ENCODE data around the gene LIX1.
"Not testable (repeated sequence)": the region's sequence is repeated elsewhere in the genome, so short reads cannot be mapped to it uniquely, and the experiment has no call there.

LIX1 gene

DNA sequence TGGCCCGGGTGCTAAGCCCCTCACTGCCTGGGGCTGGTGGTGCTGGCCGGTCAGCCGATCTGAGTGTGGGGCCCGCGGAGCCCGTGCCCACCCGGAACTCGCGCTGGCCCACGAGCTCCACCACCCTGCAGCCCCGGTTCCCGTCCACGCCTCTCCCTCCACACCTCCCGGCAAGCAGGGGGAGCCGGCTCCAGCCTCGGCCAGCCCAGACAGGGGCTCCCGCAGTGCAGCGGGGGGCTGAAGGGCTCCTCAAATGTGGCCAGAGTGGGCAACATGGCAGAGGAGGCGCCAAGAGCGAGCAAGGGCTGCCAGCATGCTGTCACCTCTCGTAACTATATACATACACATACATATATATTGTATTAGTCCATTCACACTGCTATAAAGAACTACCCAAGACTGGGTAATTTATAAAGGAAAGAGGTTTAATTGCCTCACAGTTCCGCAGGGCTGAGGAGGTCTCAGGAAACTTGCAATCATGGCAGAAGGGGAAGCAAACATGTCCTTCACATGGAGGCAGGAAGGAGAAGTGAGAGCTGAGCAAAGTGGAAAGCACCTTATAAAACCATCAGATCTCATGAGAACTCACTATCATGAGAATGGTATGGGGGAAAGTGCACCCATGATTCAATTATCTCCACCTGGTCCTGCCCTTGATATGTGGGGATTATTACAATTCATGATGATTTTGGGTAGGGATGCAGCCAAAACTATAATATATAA is 56.8 kb downstream of the LIX1 start:
- no peak overlapping the region for H3K27ac ChIP-seq

DNA sequence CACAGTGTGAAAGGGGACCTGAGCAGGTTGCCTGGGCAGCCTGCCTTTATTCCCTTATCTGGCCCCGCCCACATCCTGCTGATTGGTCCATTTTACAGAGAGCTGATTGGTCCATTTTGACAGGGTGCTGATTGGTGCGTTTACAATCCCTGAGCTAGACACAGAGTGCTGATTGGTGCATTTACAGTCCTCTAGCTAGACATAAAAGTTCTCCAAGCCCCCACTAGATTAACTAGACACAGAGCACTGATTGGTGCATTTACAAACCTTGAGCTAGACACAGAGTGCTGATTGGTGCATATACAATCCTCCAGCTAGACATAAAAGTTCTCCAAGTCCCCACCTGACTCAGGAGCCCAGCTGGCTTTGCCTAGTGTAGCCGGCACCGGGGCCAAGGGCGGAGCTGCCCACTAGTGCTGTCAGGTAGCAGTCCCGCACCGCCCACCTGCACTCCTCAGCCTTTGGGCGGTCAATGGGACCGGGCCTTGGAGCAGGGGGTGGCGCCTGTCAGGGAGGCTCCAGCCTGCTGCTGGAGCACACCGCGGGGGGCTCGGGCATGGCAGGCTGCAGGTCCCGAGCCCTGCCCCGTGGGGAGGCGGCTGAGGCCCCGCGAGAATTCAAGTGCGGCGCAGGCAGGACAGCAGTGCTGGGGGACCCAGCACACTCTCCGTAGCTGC is 57.5 kb downstream of the LIX1 start:
- H3K27ac ChIP-seq = not testable (repeated sequence)

More for the DNA sequence above, 56.8 kb downstream of the LIX1 start:
- TF ChIP-seq, protein P1, sequence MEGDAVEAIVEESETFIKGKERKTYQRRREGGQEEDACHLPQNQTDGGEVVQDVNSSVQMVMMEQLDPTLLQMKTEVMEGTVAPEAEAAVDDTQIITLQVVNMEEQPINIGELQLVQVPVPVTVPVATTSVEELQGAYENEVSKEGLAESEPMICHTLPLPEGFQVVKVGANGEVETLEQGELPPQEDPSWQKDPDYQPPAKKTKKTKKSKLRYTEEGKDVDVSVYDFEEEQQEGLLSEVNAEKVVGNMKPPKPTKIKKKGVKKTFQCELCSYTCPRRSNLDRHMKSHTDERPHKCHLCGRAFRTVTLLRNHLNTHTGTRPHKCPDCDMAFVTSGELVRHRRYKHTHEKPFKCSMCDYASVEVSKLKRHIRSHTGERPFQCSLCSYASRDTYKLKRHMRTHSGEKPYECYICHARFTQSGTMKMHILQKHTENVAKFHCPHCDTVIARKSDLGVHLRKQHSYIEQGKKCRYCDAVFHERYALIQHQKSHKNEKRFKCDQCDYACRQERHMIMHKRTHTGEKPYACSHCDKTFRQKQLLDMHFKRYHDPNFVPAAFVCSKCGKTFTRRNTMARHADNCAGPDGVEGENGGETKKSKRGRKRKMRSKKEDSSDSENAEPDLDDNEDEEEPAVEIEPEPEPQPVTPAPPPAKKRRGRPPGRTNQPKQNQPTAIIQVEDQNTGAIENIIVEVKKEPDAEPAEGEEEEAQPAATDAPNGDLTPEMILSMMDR (conservative IDR thresholded peaks at IDR 0.05) = no peak

DNA sequence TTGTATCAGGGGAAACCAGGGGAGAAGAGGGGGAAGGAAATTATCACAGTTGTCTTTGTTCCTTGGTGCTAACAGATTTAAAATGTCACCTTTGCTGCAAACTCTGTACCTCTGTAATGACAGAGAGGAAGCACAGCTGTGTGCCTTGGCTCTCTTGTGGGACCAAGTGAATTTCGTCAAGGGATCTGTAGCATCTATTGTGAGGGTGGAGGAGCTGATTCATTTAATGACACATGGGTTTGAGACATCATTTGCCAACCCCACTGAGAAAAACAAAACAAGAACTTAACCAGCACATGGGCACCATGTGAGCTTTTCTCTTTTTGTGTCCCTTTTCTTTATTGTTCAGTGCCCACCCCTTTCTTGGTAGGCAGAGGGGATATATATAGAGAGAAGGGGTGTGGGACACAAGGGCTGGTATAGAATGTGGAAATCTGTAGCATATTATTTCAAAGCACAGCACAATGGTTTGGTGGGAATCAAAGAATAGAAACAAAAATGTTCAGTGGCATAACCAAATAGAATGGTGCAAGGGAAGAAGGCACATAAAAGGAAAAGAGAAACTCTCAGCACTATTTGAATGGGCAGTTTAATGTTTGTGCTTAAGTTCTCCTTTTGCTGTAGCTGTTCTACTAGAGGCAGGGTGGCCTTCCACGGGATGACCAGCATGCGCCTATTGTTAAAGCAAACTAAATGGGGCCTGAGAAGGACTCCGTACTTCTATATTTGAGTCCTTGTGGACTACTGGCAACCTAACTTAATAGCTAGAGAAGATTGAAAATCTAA is 63.3 kb downstream of the LIX1 start:
- TF ChIP-seq, protein P1 (conservative IDR thresholded peaks at IDR 0.05) = no peak
- H3K27ac ChIP-seq = peak overlapping the region; percentile 68

DNA sequence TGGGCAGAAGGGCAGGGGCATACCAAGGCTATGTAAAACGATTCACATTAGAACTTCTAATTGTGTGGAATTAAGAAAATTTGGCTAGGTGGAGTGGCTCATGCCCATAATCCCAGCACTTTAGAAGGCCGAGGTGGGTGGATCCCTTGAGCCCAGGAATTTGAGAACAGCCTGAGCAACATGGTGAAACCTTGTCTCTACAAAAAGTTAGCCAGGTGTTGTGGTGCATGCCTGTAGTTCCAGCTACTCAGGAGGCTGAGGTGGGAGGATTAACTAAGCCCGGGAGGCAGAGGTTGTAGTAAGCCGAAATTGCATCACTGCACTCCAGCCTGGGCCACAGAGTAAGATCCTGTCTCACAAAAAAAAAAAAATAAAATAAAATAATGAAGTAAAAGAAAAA is 65.2 kb downstream of the LIX1 start:
- TF ChIP-seq, protein P1 (conservative IDR thresholded peaks at IDR 0.05) = no peak
- H3K27ac ChIP-seq = peak overlapping the region; percentile 68

DNA sequence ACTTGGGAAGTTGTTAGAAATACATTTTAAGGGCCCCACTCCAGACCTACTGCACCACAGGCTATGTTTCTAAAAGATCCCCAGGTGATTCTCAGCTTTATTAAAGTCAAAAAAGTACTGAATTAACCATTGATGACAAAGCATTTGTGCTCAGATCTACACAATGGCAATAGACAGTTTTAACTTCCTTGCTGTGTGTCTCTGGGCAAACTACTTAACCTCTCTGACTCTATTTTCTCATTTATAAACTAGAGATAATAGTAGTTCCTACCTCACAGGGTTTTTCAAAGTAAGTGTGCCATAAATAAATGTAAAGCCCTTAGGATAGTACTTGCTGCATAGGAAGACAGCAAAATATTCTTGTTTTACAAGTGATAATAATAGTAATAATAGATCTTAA is 66.3 kb downstream of the LIX1 start:
- TF ChIP-seq, protein P1 (conservative IDR thresholded peaks at IDR 0.05) = no peak

GRCh38 chr5:97075649-97076048 is 66.8 kb downstream of the LIX1 start:
- peak overlapping the region; percentile 68; the same call in 1 of the 2 replicates for H3K27ac ChIP-seq
- TF ChIP-seq, protein P1 (conservative IDR thresholded peaks at IDR 0.05) = no peak

More for the DNA sequence above, 66.3 kb downstream of the LIX1 start:
- peak overlapping the region; percentile 68 for H3K27ac ChIP-seq

GRCh38 chr5:97074859-97075489 is 67.4 kb downstream of the LIX1 start:
- TF ChIP-seq, protein P1 (conservative IDR thresholded peaks at IDR 0.05) = no peak

More at GRCh38 chr5:97074859-97075489, 67.4 kb downstream of the LIX1 start:
- H3K27ac ChIP-seq = peak overlapping the region; percentile 68; the same call in 1 of the 2 replicates

Data from VCaP (cell line).